ENCODE data around the gene THBD.

DNA sequence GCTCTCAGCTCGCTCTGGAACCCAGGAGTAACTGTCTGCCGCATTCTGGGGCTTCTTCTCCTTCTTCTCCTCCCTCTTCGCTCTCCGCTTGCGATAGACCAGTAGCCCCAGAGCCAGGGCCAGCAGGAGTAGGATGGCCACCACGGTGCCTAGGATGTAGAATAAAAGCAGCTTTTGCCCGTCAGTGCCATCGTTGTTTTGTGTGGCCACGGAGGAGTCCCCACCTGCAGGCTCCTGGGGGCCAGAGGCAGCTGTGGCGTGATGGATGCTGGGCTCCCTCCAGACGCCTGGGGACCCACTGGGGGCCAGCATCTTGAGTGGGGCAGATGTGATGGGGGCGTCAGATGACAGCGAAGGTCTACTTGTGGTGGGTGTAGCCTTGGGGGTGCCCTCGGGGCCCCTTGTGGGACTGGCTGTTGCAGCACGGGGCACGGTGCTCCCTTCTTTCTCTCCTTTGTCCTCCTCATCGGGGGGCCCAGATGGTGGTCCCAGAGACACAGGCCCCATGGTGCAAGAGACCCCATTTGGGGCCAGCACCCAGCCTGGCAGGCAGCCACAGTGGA lies 34.9 kb upstream of the THBD start:
- TF ChIP-seq, protein P1, sequence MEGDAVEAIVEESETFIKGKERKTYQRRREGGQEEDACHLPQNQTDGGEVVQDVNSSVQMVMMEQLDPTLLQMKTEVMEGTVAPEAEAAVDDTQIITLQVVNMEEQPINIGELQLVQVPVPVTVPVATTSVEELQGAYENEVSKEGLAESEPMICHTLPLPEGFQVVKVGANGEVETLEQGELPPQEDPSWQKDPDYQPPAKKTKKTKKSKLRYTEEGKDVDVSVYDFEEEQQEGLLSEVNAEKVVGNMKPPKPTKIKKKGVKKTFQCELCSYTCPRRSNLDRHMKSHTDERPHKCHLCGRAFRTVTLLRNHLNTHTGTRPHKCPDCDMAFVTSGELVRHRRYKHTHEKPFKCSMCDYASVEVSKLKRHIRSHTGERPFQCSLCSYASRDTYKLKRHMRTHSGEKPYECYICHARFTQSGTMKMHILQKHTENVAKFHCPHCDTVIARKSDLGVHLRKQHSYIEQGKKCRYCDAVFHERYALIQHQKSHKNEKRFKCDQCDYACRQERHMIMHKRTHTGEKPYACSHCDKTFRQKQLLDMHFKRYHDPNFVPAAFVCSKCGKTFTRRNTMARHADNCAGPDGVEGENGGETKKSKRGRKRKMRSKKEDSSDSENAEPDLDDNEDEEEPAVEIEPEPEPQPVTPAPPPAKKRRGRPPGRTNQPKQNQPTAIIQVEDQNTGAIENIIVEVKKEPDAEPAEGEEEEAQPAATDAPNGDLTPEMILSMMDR (IDR thresholded peaks at IDR 0.05; ENCODE audit: insufficient read depth, low read depth, low read length), result no peak
- TF ChIP-seq EZH2 (IDR thresholded peaks at IDR 0.05; ENCODE audit: insufficient read depth, low read length), result no peak
